Measurements from ENCODE around the gene LUC7L2. TPM values are rescaled to one million over a fixed set of nuclear protein-coding genes. Genes with fewer than 3 reads are reported as not detected.

Gene LUC7L2
- total and polyA plus RNA-seq, 9 of the 15 experiments (the other 6 are each of a cell fraction or from before 2014, with no cell fraction given), result 56.1 to 207 (median 141) TPM

DNA sequence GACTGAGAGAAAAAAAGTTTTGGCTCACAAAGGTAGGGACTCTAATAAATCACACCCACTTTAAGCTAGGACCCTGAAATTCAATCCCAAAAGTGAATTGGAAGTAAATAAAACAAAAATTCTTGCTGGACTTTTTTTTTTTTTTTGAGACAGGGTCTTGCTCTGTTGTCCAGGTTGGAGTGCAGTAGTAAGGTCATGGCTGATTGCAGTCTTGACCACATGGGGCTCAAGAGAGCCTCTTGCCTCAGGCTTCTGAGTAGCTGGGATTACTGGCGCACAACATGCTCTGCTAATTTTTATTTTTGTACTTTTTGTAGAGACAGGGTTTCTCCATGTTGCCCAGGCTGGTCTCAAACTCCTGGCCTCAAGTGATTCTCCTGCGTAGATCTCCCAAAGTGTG lies 5.0 kb upstream of the LUC7L2 start (continued):
- TF ChIP-seq, protein P1, sequence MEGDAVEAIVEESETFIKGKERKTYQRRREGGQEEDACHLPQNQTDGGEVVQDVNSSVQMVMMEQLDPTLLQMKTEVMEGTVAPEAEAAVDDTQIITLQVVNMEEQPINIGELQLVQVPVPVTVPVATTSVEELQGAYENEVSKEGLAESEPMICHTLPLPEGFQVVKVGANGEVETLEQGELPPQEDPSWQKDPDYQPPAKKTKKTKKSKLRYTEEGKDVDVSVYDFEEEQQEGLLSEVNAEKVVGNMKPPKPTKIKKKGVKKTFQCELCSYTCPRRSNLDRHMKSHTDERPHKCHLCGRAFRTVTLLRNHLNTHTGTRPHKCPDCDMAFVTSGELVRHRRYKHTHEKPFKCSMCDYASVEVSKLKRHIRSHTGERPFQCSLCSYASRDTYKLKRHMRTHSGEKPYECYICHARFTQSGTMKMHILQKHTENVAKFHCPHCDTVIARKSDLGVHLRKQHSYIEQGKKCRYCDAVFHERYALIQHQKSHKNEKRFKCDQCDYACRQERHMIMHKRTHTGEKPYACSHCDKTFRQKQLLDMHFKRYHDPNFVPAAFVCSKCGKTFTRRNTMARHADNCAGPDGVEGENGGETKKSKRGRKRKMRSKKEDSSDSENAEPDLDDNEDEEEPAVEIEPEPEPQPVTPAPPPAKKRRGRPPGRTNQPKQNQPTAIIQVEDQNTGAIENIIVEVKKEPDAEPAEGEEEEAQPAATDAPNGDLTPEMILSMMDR (IDR thresholded peaks at IDR 0.05 in 2 of 3, conservative IDR thresholded peaks at IDR 0.05 in 1 of 3; ENCODE audit: insufficient read depth in 2 of 3, low read depth in 1 of 3, low read length in 3 of 3), result 0 out of 6 replicates have a peak, but pooled peaks of 1 of the 3 experiments have one; percentile 2
- TF ChIP-seq ZNF41 (CRISPR knock-in tag; conservative IDR thresholded peaks at IDR 0.05) (no peak), SIN3B (IDR thresholded peaks at IDR 0.05; ENCODE audit: low read depth) (no peak)
- TF ChIP-seq, protein P2, sequence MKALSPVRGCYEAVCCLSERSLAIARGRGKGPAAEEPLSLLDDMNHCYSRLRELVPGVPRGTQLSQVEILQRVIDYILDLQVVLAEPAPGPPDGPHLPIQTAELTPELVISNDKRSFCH (CRISPR knock-in tag; IDR thresholded peaks at IDR 0.05), result no peak
- TF ChIP-seq, protein P2 (tag; IDR thresholded peaks at IDR 0.05), result no peak

GRCh38 chr7:139355320-139355719 lies 4.4 kb upstream of the LUC7L2 start:
- no peaks in the 10 kb centered on the region for H3K9me1 ChIP-seq (ENCODE audit: control insufficient read depth, insufficient read depth, low read length)
- H3K36me3 ChIP-seq (ENCODE audit: control insufficient read depth, insufficient read depth, low read length), result peaks cover 5% of the 10 kb centered on the region; the same call in 1 of the 3 replicates
- H3K27ac ChIP-seq (ENCODE audit: extremely low read depth, low read depth, low read length), result no peak overlapping the region
- peaks cover 4 to 15% of the 10 kb centered on the region in 2 experiments; a peak in 4 of 5 replicates for H3K4me1 ChIP-seq (replicated peaks in 1 of 2; ENCODE audit: control insufficient read depth in 2 of 2, insufficient read depth in 2 of 2, low read length in 2 of 2)
- H3K79me2 ChIP-seq (ENCODE audit: control insufficient read depth, insufficient read depth, low read length), result peaks cover 23% of the 10 kb centered on the region
- in situ Hi-C loops (cut with MboI) (loop anchor here (25.0 kb wide), 1 partner anchor 1393 kb away; no protein-coding TSS in a partner anchor), intact Hi-C loops (cut with micrococcal nuclease) (no loop called here)
- no TSS peak for BruUV-seq (replicated peaks)
- no peak overlapping the region for H3K4me3 ChIP-seq
- WGBS (ENCODE audit: insufficient coverage, low coverage, missing lambda C conversion rate), result 91% methylated on average over 1 of the region's 1 CpG
- CTCF ChIA-PET (ENCODE audit: low intra/inter-chr PET ratio), result no interaction called here
- DNase-seq (ENCODE audit: extremely low read depth in 1 of 4, low spot score in 3 of 4) (no peak), FAIRE-seq (no peak), ATAC-seq (no peak)
- no peaks in the 10 kb centered on the region for H3K27me3 ChIP-seq (ENCODE audit: control insufficient read depth in 2 of 2, insufficient read depth in 2 of 2, low read length in 2 of 2)
- no peak overlapping the region for H2AFZ ChIP-seq (ENCODE audit: low read depth, low read length)
- no peaks in the 10 kb centered on the region for H3K9me3 ChIP-seq (replicated peaks; ENCODE audit: control insufficient read depth, insufficient read depth, low read depth, low read length)
- H4K20me1 ChIP-seq (replicated peaks; ENCODE audit: control insufficient read depth, insufficient read depth, low read length), result no peaks in the 10 kb centered on the region
- POLR2A ChIA-PET, result interaction anchor here (1.1 to 2.0 kb wide), 4 partner anchors 9 to 22 kb away, joined by 3 to 6 read pairs (median 4); partner anchors contain the start of gene FMC1
- H3K9ac ChIP-seq (ENCODE audit: insufficient read depth in 1 of 2, low read depth in 2 of 2, low read length in 2 of 2), result no peak overlapping the region
- H3K4me2 ChIP-seq (ENCODE audit: insufficient read depth, low read length), result no peak overlapping the region
- TF ChIP-seq CEBPG (CRISPR knock-in tag; IDR thresholded peaks at IDR 0.05) (no peak), CEBPG (tag; conservative IDR thresholded peaks at IDR 0.05 in 1 of 2, IDR thresholded peaks at IDR 0.05 in 1 of 2) (peak; percentile 31 to 64; a peak in 1 of 4 replicates), GMEB1 (CRISPR knock-in tag; IDR thresholded peaks at IDR 0.05) (no peak), CEBPB (tag; IDR thresholded peaks at IDR 0.05) (peak; percentile 55; the same call in 1 of the 2 replicates), ERF (CRISPR knock-in tag; IDR thresholded peaks at IDR 0.05) (no peak), CSDE1 (IDR thresholded peaks at IDR 0.05) (no peak), PPARD (CRISPR knock-in tag; IDR thresholded peaks at IDR 0.05) (no peak), SNRNP70 (optimal IDR thresholded peaks at IDR 0.05; ENCODE audit: low read depth, low read length) (no peak), ZNF507 (tag; conservative IDR thresholded peaks at IDR 0.05) (peak; percentile 37; the same call in 1 of the 2 replicates), PREB (CRISPR knock-in tag; IDR thresholded peaks at IDR 0.05) (no peak)
